HG03045 (cell line): Measurements from ENCODE around the gene NUP153.
A peak's percentile ranks its signal among the peaks of the same experiment; 100 is the strongest.
"Not testable (repeated sequence)": the region's sequence is repeated elsewhere in the genome, so short reads cannot be mapped to it uniquely, and the experiment has no call there.

ENCODE experiments used
- ATAC-seq: cut with Tn5 transposase; IDR thresholded peaks from one replicate; pipeline ENCODE4 v1.9.1; 2021; ENCODE audit warnings: mild to moderate bottlenecking, moderate library complexity; ENCODE audit not compliant: unreplicated experiment

Gene NUP153

DNA sequence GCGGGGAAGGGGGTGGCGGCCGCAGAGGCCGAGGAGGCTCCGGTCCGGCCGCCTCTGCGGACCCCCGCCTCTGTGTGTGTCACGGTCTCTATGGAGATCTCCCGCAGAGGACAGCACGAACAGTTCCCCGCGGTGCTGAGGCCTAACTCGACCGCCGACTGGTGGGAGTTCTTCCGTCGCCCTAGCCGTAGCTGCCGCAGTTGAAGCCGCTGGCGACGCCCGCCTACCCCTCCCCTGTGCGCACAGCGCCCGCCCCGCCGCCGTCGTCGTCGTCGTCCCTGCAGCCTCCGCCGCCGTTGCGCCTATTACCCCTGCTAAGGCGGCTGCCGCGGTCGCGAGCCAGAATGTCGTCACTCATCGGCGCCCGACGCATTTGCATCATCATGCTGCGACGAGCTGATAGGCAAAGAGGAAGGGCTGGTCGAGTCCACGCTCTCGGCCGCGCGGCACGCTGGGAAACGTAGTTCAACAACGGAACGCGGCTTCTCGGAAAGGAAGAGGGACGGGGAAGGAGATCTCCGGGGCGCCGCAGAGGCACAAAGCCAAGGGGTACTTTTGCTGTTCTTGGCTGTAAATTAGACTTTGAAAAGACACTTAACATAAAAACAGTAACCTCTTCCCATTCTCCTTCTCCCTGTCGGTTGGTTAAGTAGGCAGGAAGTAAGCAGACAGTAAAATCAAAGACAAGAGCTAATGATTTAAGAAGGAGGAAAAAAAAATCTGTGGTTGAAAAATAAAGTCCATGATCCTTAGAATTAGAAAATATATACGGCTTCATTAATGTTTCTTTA is at the start of gene NUP153:
NUP153 (minus strand) TSS at position 346 of the 791 bp plus-strand sequence. CDS start 538 bp downstream, outside the sequence.
- ATAC-seq = peak; percentile 79

DNA sequence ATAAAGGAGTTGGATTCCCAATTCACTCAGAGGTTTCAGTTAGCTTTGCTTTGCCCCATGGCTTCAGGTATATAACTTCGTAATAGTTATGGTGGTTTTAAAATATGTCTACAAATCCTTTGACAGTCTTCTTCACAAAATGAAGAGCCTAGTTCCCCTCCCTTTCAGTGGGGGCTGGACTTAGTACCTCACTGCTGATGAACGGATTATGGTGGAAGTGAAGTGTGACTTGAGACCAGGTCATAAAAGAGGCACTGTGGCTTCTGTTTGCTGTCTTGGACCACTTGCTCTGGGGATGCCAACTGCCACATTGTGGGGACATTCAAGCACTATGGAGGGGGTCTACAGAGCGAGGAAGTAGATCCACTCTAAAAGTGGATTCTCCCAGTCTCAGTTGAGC is 47.5 kb upstream of the NUP153 start:
- no peak for ATAC-seq

DNA sequence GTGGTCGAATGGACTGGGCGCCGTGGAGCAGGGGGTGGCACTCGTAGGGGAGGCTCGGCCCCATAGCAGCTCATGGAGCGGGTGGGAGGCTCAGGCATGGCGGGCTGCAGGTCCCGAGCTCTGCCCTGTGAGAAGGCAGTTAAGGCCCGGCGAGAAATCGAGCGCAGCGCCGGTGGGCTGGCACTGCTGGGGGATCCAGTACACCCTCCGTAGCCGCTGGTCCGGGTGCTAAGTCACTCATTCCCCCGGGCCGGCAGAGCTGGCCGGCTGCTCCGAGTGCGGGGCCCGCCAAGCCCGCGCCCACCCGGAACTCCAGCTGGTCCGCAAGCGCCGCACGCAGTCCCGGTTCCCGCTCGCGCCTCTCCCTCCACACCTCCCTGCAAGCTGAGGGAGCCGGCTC is 38.6 kb upstream of the NUP153 start:
- ATAC-seq = not testable (repeated sequence)

DNA sequence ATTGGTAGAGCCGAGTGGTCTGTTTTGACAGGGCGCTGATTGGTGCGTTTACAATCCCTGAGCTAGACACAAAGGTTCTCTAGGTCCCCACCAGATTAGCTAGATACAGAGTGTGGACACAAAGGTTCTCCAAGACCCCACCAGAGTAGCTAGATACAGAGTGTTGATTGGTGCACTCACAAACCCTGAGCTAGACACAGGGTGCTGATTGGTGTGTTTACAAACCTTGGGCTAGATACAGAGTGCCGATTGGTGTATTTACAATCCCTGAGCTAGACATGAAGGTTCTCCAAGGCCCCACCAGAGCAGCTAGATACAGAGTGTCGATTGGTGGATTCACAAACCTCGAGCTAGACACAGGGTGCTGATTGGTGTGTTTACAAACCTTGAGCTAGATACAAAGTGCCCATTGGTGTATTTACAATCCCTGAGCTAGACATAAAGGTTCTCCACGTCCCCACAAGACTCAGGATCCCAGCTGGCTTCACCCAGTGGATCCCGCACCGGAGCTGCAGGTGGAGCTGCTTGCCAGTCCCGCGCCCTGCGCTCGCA is 38.1 kb upstream of the NUP153 start:
- ATAC-seq = not testable (repeated sequence)

DNA sequence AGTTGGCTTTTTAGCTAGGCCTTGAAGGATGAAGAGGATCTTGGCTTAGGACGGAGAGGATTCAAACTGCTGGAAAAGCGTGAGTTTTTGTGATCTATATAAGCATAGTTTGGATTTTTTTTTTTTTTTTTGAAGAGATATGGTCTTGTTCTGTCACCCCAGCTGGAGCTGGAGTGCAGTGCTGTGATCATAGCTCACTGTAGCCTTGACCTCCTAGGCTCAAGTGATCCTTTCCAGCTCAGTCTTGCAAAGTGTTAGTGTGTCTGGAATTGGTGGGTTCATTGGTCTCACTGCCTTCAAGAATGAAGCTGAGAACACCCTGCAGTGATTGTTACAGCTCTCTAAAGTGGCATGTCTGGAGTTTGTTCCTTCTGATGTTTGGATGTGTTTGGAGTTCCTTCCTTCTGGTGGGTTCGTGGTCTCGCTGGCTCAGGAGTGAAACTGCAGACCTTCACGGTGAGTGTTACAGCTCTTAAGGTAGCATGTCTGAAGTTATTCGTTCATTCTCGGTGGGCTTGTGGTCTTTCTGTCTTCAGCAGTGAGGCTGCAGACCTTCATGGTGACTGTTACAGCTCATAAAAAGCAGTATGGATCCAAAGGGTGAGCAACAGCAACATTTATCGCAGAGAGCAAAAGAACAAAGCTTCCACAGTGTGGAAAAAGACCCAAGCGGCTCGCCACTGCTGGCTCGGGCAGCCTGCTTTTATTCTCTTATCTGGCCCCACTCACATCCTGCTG is 37.5 kb upstream of the NUP153 start:
- no peak for ATAC-seq

DNA sequence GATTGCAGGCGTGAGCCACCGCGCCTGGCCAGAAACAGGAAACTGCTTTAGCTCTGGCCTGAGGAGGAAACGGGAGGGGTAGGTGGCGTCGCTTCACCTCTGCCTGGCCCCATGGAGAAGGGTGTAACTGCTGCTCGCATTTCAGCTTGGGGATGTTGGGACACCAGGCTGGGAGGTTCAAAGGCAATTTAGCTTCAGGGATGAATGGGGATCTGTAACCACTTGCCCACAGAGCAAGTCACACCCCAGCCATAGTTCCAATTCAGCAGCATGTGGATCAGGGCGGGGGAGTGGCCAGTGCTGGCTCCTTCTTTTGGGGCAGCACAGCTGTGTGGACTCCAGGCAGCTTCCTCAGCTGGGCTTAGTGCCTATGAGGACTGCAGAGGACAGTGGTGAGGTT is 34.8 kb upstream of the NUP153 start:
- ATAC-seq = no peak

DNA sequence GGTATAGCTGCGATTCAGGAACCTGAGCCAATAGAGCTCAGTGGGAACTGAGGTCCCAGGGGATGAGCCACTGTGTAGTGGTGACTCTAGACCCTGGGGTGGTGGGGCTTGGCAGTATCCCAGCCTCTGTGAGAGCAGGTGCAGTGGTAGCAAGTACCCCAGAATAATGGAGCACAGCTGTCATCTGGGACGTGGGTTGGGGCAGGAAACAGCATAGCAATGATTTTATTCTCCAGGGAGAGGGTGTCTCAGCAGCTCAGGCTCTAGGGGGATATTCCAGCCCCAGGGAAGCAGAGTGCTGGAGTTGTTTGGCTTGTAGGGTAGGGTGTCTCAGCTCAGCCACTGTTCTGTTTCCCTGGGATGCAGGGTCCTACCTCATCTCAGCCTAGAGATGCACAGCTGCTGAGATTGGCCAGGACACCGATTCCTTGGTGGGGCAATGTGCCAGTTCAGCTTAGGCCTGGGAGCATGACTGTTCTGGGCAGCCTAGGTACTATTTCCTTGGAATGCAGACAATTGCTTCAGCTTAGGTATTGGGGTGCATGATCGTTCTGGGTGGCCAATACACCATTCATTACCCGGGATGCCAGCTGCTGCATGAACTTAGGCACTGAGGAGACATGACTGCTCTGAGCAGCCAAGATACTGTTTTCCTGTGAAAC is 34.0 kb upstream of the NUP153 start:
- ATAC-seq = no peak

DNA sequence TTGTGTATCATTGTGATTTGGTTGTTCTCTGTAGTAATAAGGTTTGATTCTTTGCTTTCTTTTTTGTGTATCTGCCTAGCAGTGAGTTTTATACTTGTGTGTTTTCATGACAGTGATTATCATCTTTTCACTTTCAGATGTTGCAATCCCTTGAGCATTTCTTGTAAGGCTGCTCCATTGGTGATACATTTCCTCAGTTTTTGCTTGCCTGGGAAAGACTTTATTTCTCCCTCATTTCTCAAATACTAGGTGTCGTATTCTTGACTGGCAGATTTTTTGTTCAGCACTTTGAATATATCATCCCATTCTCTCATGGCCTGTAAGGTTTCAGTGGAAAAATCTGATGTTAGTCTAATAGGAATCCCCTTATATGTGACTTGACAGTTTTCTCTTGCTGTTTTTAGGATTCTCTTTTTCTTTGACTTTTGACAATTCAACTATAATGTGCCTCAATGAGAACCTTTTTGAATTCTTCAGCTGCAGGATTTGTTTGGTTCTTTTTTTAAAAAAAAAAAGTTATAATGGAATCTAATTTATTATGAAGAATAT is 31.1 kb upstream of the NUP153 start:
- ATAC-seq = no peak

DNA sequence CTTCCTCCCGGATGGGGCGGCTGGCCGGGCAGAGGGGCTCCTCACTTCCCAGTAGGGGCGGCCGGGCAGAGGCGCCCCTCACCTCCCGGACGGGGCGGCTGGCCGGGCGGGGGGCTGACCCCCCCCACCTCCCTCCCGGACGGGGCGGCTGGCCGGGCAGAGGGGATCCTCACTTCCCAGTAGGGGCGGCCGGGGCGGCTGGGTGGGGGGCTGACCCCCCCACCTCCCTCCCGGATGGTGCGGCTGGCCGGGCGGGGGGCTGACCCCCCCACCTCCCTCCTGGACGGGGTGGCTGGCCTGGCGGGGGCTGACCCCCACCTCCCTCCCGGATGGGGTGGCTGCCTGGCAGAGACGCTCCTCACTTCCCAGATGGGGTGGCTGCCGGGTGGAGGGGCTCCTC is 28.6 kb upstream of the NUP153 start:
- not testable (repeated sequence) for ATAC-seq

DNA sequence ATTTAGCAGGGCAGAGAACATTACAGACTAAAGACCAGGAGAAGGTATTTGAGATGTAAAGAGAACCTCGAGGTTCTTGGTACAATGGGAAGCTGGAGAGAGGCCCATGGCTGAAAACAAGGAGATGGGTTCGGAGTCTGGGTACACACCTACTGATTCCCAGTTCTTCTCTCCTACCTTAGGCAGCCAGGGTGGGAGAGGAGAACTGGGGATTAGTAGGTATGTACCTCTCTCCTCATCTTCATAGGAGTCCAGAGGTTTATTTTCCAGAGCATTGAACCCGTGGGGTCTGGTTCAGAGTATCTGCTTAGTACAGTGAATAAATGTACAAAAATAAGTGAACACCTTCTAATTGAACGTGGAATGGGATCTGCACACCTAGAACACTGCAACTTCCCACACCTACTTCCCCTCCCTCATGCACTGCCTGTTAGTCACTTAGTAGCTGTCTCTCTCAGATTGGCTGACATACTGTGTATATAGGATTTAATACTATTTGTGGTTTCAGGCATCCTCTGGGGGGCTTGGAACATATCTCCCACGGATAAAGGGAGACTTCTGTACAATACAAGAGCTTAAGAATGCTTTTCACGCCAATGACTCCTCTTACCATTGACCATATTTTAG is 23.5 kb upstream of the NUP153 start:
- ATAC-seq = no peak

DNA sequence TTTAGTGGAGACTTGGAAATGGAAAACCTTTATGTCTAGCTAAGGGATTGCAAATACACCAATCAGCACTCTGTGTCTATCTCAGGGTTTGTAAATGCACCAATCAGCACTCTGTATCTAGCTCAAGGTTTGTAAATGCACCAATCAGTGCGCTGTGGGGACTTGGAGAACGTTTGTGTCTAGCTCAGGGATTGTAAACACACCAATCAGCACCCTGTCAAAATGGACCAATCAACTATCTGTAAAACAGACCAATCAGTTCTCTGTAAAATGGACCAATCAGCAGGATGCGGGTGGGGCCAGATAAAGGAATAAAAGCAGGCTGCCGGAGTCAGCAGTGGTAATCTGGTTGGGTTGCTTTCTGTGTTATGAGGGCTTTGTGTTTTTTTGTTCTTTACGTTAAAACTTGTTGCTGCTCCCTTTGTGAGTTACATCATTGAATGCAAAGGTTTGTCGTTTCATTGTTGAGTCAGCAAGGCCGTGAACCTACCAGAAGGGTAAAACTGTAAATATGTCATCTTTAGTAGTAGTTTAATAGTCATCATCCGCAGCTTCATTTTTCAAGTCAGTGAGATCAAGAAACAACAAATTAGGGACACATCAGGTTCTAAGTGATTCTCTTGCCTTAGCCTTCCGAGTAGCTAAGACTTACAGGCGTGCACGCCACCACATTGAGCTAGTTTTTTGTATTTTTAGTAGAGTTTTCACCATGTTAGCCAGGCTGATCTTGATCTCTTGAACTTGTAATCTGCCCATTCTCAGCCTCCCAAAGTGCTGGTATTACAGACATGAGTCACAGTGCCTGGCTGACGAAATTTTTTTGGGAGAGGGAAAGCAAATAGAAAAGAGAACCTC is 22.7 kb upstream of the NUP153 start:
- no peak for ATAC-seq

DNA sequence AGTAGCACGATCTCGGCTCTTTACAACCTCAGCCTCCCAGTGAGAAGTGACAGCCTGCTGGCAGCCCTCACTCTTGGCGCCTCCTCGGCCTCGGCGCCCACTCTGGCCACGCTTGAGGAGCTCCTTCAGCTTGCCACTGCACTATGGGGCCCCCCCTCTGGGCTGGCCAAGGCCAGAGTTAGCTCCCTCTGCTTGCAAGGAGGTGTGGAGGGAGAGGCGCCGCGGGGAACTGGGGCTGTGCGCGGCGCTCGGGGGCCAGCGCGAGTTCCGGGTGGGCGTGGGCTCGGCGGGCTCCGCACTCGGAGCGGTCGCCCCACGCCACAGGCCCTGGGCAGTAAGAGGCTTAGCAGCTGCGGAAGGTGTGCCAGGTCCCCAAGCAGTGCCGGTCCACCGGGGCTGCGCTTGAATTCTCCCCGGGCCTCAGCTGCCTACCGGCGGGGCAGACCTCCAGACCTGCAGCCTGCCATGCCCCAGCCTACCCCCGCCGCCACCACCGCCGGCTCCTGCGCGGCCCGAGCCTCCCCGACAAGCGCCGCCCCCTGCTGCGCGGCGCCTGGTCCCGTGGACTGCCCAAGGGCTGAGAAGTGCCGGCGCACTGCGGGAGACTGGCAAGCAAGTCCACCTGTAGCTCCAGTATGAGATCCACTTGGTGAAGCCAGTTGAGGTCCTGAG is 22.0 kb upstream of the NUP153 start:
- no peak for ATAC-seq

DNA sequence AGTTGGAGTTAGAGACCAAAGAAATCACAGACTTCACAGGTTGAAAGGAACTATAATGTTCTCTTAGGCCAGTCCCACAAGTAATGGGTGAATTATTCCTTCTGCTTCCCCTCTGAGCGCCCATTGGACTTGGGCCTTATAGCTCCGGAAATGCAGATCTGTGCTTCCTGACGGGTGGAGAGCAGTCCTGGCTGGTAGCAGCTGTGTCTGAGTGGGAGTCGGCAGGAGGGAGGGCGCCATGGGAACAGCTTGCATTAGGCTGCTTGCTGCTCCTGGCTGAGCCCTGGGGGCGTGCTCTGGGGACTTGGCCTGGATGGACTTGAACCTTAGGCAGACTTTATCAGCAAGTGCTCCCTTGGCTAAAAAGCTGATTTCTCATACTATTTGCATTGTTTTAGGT is 18.4 kb upstream of the NUP153 start:
- no peak for ATAC-seq

DNA sequence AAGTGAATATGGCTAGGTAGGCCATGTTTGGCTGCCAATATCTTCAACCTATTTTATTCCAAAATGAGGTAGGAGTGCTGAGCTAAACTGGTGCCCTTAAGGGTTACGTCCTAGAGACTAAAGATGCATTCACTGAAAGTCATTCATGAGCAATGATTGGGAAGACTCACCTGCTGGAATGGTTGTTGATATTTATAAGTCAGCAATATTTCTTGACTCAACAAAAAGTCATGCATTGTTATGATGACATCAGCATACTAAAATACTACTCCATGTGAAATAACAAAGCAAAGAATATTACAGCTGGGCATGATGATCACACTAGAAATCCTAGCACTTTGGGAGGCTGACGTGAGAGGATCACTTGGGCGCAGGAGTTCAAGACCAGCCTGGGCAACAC is 17.6 kb upstream of the NUP153 start:
- ATAC-seq = no peak

DNA sequence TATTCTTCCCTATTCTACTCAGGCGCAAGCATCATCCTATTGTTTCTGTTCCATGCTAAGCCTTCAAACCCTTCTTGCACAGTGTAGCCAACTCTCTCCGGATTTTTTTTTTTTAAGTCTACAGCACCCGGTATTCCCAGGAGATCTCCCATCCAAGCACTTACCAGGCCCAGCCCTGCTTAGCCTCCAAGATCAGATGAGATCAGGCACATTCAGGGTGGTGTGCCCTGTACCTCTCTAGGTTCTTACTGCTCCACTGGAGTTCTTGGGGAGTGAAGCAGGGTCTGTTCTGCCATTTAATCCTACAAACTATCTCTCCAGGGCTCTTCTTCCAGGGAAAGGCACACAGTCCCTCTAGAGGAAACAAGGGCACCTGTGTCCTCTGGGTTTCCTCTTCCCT is 14.9 kb upstream of the NUP153 start:
- ATAC-seq = no peak

DNA sequence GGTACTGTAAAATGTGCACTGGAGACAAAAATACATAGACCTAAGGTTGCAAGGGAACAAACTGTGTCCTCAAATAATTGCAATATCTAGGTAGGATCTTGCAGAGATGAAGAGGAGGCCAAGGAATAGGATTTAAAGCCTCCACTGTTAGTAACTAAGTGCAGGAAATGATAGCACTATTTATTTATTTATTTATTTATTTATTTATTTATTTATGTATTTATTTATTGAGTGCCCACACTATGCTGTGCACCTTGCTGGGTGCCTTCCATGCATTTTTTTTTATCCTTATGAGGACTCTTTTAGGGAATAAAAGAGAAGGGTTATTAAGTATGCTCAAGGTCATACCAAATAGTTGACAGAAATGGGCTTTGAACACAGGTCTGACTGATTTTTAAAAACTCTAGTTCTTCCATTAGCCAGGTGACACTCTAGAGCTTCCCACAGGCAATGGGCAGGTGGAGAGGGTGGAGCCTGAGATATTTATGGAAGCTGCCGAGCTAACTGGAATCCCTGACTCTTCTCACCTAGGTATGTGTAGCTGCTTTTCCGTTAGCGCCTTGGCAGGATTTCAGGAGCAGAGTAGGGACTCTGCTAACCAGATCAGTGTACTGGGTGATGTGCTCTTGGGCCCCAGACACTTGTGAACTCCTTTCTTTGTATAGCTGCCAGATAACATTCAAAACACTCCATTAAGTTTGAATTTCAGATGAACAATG is 12.8 kb upstream of the NUP153 start:
- ATAC-seq = no peak

DNA sequence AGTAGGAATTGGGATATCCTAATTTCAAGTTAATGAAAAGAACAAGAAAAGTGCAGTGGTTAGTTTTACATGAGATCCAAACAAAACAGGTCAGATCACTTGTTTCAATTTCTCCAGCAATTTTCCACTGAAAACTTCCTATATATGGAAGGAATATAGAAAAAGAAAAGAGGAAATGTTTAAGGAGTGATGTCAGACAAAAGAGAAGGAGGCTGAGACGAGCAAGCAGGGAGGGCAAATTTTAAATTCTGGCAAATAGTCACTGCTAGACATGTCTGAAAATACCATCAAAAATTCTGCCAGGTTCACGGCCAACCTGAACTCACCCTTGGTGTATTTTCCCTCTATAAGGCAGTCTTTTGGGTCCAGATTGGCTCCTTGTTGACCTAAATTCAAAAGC is 9.5 kb upstream of the NUP153 start:
- ATAC-seq = no peak
